Suprapubic skin (tissue), 4 donors: ENCODE measurements around the gene NFATC2.

ENCODE experiments used
- CTCF ChIP-seq, 2 donors: fragments of 200-600 bp in 1 of 2; fragments of 450-650 bp in 1 of 2; sonication (generic) in 1 of 2; IDR thresholded peaks; one replicate each; pipeline ENCODE4 v1.5.1; 2016 to 2019; ENCODE audit warnings: antibody characterized with exemption in 2 of 2, mild to moderate bottlenecking in 1 of 2, moderate library complexity in 1 of 2
- EP300 ChIP-seq: sonication (generic); formaldehyde crosslinking; IDR thresholded peaks from one replicate; pipeline ENCODE4 v1.6.1; 2017; ENCODE audit warnings: antibody characterized with exemption
- POLR2A ChIP-seq, 2 donors: fragments of 450-650 bp; IDR thresholded peaks; one replicate each; pipeline ENCODE4 v1.6.1; 2017; ENCODE audit warnings: antibody characterized with exemption in 2 of 2, mild to moderate bottlenecking in 2 of 2, moderate library complexity in 2 of 2
- POLR2AphosphoS5 ChIP-seq, 3 donors: sonication (generic); formaldehyde crosslinking; IDR thresholded peaks; one replicate each; pipeline ENCODE4 v1.6.1; 2017; ENCODE audit warnings: antibody characterized with exemption in 3 of 3

- TF ChIP-seq CTCF (IDR thresholded peaks at IDR 0.05) (no peak), POLR2A (IDR thresholded peaks at IDR 0.05) (no peak), POLR2AphosphoS5 (IDR thresholded peaks at IDR 0.05) (no peak), EP300 (no peak)
Observed at GRCh38 chr20:51500936-51501335, 41.6 kb downstream of the NFATC2 start.
